NCI-H1694 treated with DMSO at 0.1 percent for 48 hours (cell line): ENCODE results near the gene CLCN2.

ENCODE experiments used
- DNase-seq: peaks from one replicate; lab custom pipeline; 2025; lab: John Stamatoyannopoulos, UW

The CLCN2 gene

GRCh38 chr3:184325715-184326369, 35.6 kb downstream of the CLCN2 start:
- DNase-seq: no peak

GRCh38 chr3:184325269-184325668, 36.1 kb downstream of the CLCN2 start:
- DNase-seq: no peak

- no peak for DNase-seq
Measured at GRCh38 chr3:184323696-184324095, 37.7 kb downstream of the CLCN2 start.

- no peak for DNase-seq
Measured at GRCh38 chr3:184322731-184323487, 38.5 kb downstream of the CLCN2 start.

- DNase-seq: no peak
Measured at GRCh38 chr3:184321666-184322065, 39.7 kb downstream of the CLCN2 start.

GRCh38 chr3:184320104-184320445, 41.3 kb downstream of the CLCN2 start:
- DNase-seq: peak; percentile 69

GRCh38 chr3:184317201-184317600, 44.2 kb downstream of the CLCN2 start:
- DNase-seq: no peak

- DNase-seq: no peak
Measured at GRCh38 chr3:184316792-184317191, 44.6 kb downstream of the CLCN2 start.

- DNase-seq: no peak
Measured at GRCh38 chr3:184315871-184316661, 45.3 kb downstream of the CLCN2 start.

- DNase-seq: no peak
Measured at GRCh38 chr3:184315543-184315867, 45.9 kb downstream of the CLCN2 start.

GRCh38 chr3:184314700-184315542, 46.5 kb downstream of the CLCN2 start:
- no peak for DNase-seq

- peak; percentile 87 for DNase-seq
Measured at GRCh38 chr3:184314363-184314699, 47.1 kb downstream of the CLCN2 start, which contains the start of gene EIF4G1. EIF4G1 (plus strand) TSS chr3:184314606; CDS start chr3:184315797, 1,191 bp downstream.

GRCh38 chr3:184311633-184312032, 49.8 kb downstream of the CLCN2 start:
- no peak for DNase-seq

GRCh38 chr3:184308744-184309143, 52.7 kb downstream of the CLCN2 start:
- DNase-seq: no peak

- no peak for DNase-seq
Measured at GRCh38 chr3:184307915-184308314, 53.5 kb downstream of the CLCN2 start.

GRCh38 chr3:184306341-184306972, 54.9 kb downstream of the CLCN2 start:
- no peak for DNase-seq

- DNase-seq: no peak
Measured at GRCh38 chr3:184305577-184305976, 55.8 kb downstream of the CLCN2 start.

GRCh38 chr3:184300378-184300720, 61.1 kb downstream of the CLCN2 start:
- DNase-seq: no peak

- DNase-seq: no peak
Measured at GRCh38 chr3:184299488-184300377, 61.7 kb downstream of the CLCN2 start.

GRCh38 chr3:184298759-184299487, 62.5 kb downstream of the CLCN2 start, which contains the start of gene PSMD2:
PSMD2 (plus strand) TSS chr3:184299241; CDS start chr3:184299267, 26 bp downstream.
- peak; percentile 92 for DNase-seq
